Suprapubic skin (tissue), 3 donors: ENCODE measurements around the gene TFF2.

ENCODE experiments used
- CTCF ChIP-seq, 2 donors: fragments of 200-600 bp in 1 of 2; fragments of 450-650 bp in 1 of 2; sonication (generic) in 1 of 2; IDR thresholded peaks; one replicate each; pipeline ENCODE4 v1.5.1; 2016 to 2019; ENCODE audit warnings: antibody characterized with exemption in 2 of 2, mild to moderate bottlenecking in 1 of 2, moderate library complexity in 1 of 2
- POLR2AphosphoS5 ChIP-seq, 3 donors: sonication (generic); formaldehyde crosslinking; IDR thresholded peaks; one replicate each; pipeline ENCODE4 v1.6.1; 2017; ENCODE audit warnings: antibody characterized with exemption in 3 of 3

DNA sequence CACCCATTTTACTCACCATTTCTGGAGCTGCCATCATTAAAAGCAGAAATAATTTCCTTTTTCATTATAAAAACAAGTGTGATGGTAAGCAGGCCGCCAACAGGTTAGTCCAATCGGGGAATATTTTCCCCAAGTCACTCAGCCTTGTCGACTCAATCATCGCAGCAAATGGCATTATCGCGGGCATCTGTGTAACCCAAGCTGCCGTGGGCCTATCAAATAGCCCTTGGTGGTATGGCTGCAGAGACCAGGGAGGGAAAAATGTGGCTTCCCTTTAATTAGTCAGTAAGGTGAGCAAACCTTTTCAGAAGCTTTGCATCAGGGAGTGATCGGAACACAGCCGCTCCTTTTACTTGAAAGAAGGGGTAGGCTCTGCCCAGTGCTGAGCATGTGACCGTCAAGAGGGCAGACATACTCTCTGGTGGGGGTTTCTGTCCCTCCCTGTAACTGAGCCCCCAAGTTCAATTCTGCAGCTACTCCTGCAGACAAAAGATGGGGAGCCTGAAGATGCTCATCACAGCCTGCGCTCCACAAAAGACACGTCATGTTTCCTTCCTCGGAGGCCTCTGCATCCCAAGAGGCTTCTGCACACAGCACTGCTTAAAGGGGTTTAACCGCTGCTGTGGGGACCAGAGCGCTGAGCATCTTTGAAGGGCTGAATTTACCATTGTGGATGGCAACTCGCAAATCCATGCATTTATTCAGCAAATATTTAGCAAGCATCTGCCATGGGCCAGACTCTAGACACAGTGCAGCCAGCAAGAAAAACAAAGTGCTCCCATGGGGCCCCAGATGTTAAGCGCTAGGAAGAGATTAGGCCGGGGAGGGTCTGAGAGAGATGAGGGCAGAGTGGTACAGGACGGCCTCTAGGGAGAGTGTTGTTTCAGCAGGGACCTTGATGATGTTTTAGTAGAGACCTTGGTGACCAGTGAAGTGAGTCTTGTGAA lies 46.3 kb upstream of the TFF2 start:
- no peak for TF ChIP-seq CTCF (IDR thresholded peaks at IDR 0.05)
- no peak for TF ChIP-seq POLR2AphosphoS5 (IDR thresholded peaks at IDR 0.05)
